ENCODE results near the gene AIFM3.

DNA sequence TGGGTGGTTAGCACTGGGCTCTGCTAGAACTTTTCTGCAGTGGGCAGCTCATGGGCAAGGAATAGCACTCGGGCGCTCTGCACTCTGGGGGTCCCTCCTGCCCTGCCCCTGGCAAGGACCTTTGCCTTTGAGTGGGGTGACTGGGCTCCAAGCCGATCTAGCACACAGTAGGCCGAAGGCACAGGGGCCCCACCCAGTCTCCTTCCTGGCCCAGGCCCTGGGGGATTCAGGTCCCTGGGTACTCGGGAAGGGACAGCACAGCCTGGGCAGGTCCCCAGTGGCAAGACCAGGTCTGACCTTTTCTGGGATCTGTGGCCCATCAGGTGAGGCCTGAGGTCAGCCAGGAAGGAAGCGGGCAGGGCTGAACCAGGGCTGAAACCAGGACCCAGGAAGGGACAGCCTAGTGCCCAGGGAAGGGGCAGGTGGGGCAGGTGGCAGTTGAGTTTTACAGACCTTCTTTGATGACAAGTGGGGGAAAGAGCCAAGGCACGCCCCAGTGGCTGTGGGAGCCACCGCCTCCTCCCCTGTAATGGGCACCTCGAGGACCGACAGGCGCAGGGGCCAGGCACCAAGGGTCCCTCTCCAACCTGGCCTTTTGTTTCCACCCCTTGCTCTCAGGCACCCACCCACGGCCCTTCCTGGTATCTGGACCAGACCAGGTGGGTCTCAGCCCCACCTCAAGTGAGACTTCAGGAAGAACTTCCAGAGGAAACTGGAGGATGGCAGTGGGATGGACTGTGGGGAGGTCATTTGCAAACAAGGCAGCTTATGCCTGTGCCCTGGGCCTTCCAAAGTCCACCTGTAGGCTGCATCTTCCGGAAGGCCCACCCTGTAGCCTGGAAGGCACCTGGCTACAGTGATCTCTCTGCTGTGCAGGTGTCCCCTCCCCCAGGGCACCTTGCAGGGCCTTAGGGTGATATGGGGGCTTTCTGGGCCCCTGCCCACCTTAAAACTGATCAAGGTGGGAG is 883 bp upstream of the AIFM3 start:
- TF ChIP-seq POLR2A (IDR thresholded peaks at IDR 0.05; ENCODE audit: low read length) (no peak), GATA1 (IDR thresholded peaks at IDR 0.05; ENCODE audit: low read depth, low read length) (no peak)
